Middle frontal gyrus (tissue), 1 donor: ENCODE measurements around the gene ENOSF1.

Experiments used
- DNase-seq: peaks from one replicate; pipeline ENCODE4 v3.0.0-alpha.2; 2015; ENCODE audit warnings: low spot score; ENCODE audit errors: extremely low spot score

The ENOSF1 gene

GRCh38 chr18:634551-635045 is 77.8 kb downstream of the ENOSF1 start:
- DNase-seq = no peak

- no peak for DNase-seq
These were observed 80.9 kb downstream of the ENOSF1 start for GRCh38 chr18:631560-631959.

- DNase-seq = no peak
These were observed 82.9 kb downstream of the ENOSF1 start for GRCh38 chr18:629269-630150.

- no peak for DNase-seq
These were observed 85.2 kb downstream of the ENOSF1 start for GRCh38 chr18:627231-627630.

- DNase-seq = peak; percentile 51
These were observed 88.4 kb downstream of the ENOSF1 start for GRCh38 chr18:623761-624620.

- no peak for DNase-seq
These were observed 90.1 kb downstream of the ENOSF1 start for GRCh38 chr18:622289-622688.

- DNase-seq = no peak
These were observed 91.0 kb downstream of the ENOSF1 start for GRCh38 chr18:621291-622043.
